Measurements from ENCODE around the gene IL18. TPM values are rescaled to one million over a fixed set of nuclear protein-coding genes. Genes with fewer than 3 reads are reported as not detected.

Gene IL18
- total RNA-seq, 1 donor from 2014 or later, result 0.31 TPM

DNA sequence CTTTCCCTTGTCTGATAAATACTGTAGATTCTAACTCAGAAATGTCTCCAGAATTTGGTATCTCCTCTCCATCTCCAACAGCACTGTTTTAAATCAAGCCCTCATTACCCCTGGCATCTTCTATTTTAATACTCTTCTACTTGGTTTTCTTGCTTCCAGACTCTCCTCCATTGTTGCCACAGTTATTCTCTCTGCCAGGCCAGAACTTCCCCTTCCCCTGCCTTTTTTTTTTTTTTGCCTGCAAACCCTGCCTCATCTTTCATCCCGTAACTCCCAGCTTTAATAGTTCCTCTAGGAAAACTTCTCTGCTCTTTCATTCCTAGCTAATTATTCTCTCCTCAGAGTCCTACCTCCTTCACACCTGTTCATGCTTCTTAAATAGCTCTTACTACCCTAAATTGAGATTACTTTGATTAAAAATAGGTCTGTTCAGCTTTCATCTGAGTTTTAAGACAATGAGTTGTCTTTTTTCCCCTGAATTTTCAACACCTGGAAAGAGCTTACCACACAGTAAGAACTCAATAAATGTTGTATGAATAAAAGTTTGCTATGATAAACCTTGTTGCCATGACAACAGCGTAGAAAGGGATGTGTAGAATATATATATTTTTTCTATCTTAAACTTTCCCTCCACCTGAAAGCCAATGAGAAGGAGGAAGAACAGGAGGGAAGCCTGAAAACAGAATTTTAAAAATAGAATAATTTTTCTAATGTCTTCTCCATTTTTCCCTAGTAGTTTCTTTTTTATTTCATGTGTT is 3.6 kb downstream of the IL18 start:
- Mint-ChIP-seq H3K4me1 (no peaks in the 10 kb centered on the region), H3K9me3 (no peaks in the 10 kb centered on the region), H3K36me3 (no peaks in the 10 kb centered on the region), H3K27ac (no peak overlapping the region), H3K27me3 (ENCODE audit: low read depth) (no peaks in the 10 kb centered on the region), H3K4me3 (no peak overlapping the region)
- DNase-seq (ENCODE audit: low spot score in 2 of 2, unreplicated experiment in 2 of 2), result no peak
- TF ChIP-seq, protein P1, sequence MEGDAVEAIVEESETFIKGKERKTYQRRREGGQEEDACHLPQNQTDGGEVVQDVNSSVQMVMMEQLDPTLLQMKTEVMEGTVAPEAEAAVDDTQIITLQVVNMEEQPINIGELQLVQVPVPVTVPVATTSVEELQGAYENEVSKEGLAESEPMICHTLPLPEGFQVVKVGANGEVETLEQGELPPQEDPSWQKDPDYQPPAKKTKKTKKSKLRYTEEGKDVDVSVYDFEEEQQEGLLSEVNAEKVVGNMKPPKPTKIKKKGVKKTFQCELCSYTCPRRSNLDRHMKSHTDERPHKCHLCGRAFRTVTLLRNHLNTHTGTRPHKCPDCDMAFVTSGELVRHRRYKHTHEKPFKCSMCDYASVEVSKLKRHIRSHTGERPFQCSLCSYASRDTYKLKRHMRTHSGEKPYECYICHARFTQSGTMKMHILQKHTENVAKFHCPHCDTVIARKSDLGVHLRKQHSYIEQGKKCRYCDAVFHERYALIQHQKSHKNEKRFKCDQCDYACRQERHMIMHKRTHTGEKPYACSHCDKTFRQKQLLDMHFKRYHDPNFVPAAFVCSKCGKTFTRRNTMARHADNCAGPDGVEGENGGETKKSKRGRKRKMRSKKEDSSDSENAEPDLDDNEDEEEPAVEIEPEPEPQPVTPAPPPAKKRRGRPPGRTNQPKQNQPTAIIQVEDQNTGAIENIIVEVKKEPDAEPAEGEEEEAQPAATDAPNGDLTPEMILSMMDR (IDR thresholded peaks at IDR 0.05; ENCODE audit: unreplicated experiment), result no peak

DNA sequence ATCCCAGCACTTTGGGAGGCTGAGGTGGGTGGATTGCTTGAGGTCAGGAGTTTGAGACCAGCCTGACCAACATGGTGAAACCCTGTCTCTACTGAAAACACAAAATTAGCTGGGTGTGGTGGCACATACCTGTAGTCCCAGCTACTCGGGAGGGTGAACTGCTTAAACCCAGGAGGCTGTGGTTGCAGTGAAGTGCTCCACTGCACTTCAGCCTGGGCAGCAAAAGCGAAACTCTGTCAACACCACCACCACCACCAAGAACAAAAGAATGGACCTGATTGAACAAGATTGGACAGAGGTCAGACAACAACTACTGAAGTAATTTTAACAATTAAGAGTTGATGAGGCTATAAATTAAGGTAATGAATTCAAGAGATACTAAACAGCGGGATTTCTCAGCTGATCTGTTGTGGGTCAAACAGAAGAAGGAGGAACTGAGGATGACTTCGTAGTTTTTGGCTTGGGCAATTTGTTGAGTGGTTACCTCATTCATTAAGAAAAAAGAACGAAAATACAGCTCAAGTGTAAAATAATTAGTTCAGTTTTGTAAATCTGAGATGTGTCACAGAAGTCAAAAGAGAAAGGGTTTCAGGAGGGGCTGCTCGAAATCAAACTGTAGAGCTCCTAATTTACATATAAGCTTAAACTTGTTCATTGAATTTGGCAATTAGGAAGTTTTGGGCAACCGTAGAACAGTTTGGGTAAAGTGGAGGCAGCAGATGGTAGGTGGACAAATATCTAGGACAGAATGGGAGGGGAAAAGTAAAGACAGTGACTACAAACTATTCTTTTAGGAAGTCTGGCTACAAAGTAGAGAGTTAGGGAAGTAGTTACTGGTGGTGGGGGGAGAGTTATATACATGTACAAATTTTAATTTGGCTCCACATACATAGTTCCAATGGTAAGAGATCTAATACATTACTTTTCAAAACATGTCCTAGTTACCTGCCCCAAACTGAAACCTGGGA is 4.5 kb downstream of the IL18 start:
- DNase-seq (ENCODE audit: low spot score in 2 of 2, unreplicated experiment in 2 of 2), result no peak
- no peaks in the 10 kb centered on the region for H3K4me1 Mint-ChIP-seq
- no peaks in the 10 kb centered on the region for H3K27me3 Mint-ChIP-seq (ENCODE audit: low read depth)
- H3K4me3 Mint-ChIP-seq, result no peak overlapping the region
- no peak overlapping the region for H3K27ac Mint-ChIP-seq
- TF ChIP-seq, protein P1 (IDR thresholded peaks at IDR 0.05; ENCODE audit: unreplicated experiment), result no peak
- no peaks in the 10 kb centered on the region for H3K36me3 Mint-ChIP-seq
- no peaks in the 10 kb centered on the region for H3K9me3 Mint-ChIP-seq

GRCh38 chr11:112156956-112157766 is 6.7 kb downstream of the IL18 start:
- no peak overlapping the region for H3K4me3 Mint-ChIP-seq
- H3K36me3 Mint-ChIP-seq, result no peaks in the 10 kb centered on the region
- no peaks in the 10 kb centered on the region for H3K4me1 Mint-ChIP-seq
- H3K9me3 Mint-ChIP-seq, result no peaks in the 10 kb centered on the region
- no peak overlapping the region for H3K27ac Mint-ChIP-seq
- TF ChIP-seq, protein P1 (IDR thresholded peaks at IDR 0.05; ENCODE audit: unreplicated experiment), result no peak
- peaks cover 7% of the 10 kb centered on the region for H3K27me3 Mint-ChIP-seq (ENCODE audit: low read depth)
- DNase-seq (ENCODE audit: low spot score in 2 of 2, unreplicated experiment in 2 of 2), result no peak

DNA sequence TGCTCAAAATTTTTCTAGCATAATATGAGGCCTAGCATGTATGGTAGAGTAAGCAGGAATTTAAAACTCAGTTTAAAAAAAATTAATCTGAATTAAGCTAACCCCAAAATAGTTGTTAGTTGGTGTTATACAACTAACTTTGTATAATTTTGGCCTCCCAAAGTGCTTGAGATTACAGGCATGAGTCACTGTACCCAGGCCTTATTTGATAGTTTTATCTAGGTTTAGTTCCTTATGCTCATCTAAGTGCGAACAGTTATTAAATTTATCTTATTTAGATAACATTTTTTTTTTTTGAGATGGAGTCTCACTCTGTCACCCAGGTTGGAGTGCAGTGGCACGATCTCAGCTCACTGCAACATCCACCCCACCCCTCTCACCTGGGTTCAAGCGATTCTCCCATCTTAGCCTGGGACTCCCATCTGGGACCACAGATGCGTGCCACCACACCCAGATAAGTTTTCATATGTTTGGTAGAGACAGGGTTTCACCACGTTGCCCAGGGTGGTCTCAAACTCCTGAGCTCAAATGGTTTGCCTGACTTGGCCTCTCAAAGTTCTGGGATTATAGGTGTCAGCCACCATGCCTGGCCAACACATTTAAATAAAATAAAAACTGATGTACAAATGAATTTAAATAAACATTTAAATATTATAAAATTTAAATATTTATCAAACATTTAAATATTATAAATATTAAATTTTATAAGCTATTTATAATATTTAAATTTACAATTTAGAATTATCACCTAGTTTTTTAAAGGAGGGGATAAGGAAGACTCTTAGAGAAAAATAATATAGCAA is 7.5 kb downstream of the IL18 start:
- no peak for DNase-seq (ENCODE audit: low spot score in 2 of 2, unreplicated experiment in 2 of 2)
- Mint-ChIP-seq H3K36me3 (no peaks in the 10 kb centered on the region), H3K27ac (no peak overlapping the region), H3K9me3 (no peaks in the 10 kb centered on the region), H3K4me3 (no peak overlapping the region), H3K27me3 (ENCODE audit: low read depth) (peaks cover 7% of the 10 kb centered on the region), H3K4me1 (no peaks in the 10 kb centered on the region)
- TF ChIP-seq, protein P1 (IDR thresholded peaks at IDR 0.05; ENCODE audit: unreplicated experiment), result no peak

DNA sequence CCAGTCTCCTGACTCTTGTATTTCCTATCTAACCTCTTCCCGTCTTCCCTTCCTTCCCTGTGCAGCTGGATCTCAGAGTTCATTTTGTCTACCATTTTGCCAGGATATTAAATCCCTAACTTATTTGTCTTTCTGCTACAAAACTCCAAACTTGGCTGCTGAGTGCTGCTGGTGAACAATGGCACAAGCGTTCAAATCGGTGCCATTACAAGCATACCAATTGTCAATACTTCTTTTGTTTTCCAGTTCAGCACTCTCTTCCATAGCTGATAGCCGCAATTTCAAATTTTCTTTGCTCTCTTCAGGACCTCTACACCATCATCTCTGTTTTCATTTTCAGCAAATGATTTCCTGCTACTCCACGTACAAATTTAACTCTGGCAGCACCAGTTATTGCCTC is 13.4 kb downstream of the IL18 start:
- Mint-ChIP-seq H3K4me1 (no peaks in the 10 kb centered on the region), H3K27me3 (ENCODE audit: low read depth) (peaks cover 7% of the 10 kb centered on the region), H3K27ac (no peak overlapping the region), H3K9me3 (no peaks in the 10 kb centered on the region), H3K4me3 (no peak overlapping the region), H3K36me3 (no peaks in the 10 kb centered on the region)
- no peak for DNase-seq (ENCODE audit: low spot score in 2 of 2, unreplicated experiment in 2 of 2)
- TF ChIP-seq, protein P1 (IDR thresholded peaks at IDR 0.05; ENCODE audit: unreplicated experiment), result no peak
